Measurements from ENCODE around the gene NCKAP5.

- TF ChIP-seq CTCF (IDR thresholded peaks at IDR 0.05; ENCODE audit: low read length) = no peak
- TF ChIP-seq EZH2 (IDR thresholded peaks at IDR 0.05; ENCODE audit: borderline replicate concordance, low read length) = no peak
Observed at GRCh38 chr2:133552821-133553220, 15.4 kb downstream of the NCKAP5 start.
